PC-3 (cell line): Measurements from ENCODE around the gene STAB2. TPM values are rescaled to one million over a fixed set of nuclear protein-coding genes. Genes with fewer than 3 reads are reported as not detected.

Source experiments
- ATAC-seq: fragments of 200-7000 bp; cut with Tn5 transposase; 2 replicates; pipeline ENCODE4 v1.9.1; 2020; ENCODE audit warnings: mild to moderate bottlenecking, moderate library complexity
- BruUV-seq: library from RNA; stranded (reverse); fragments of 400-500 nt; replicated peaks from 2 replicates; lab custom pipeline; 2021; lab: Mats Ljungman, UMichigan
- CTCF ChIA-PET: fragments of 300-600 bp; sonication (Branson Sonifier 250); formaldehyde crosslinking; loops from one replicate; lab custom pipeline; 2022; ENCODE audit warnings: antibody characterized with exemption; lab: Charles Lee
- POLR2A ChIA-PET: fragments of 300-600 bp; sonication (Branson Sonifier 250); formaldehyde crosslinking; loops from one replicate; lab custom pipeline; 2022; ENCODE audit warnings: antibody characterized with exemption; ENCODE audit not compliant: unreplicated experiment; lab: Charles Lee
- DNase-seq: peaks from one replicate; pipeline ENCODE4 v3.0.0-alpha.2; 2015
- H2AFZ ChIP-seq: fragments of 300-600 bp; sonication (generic); 2 replicates; pipeline ENCODE4 v1.6.0; 2016; ENCODE audit warnings: antibody characterized with exemption, low read length
- H3F3A ChIP-seq: fragments of 300-600 bp; sonication (generic); one replicate; pipeline ENCODE4 v1.6.0; 2017; ENCODE audit warnings: antibody characterized with exemption, low read length, control low read depth, mild to moderate bottlenecking; ENCODE audit not compliant: unreplicated experiment
- H3K27ac ChIP-seq: fragments of 300-600 bp; sonication (generic); 2 replicates; pipeline ENCODE4 v1.5.1; 2016; ENCODE audit warnings: mild to moderate bottlenecking, low read length
- H3K27me3 ChIP-seq: fragments of 300-600 bp; sonication (generic); 2 replicates; pipeline ENCODE4 v1.6.1; 2016; ENCODE audit warnings: low read length, mixed read lengths
- H3K36me3 ChIP-seq: fragments of 300-600 bp; sonication (generic); 2 replicates; pipeline ENCODE4 v1.6.1; 2016; ENCODE audit warnings: low read depth, mixed run types, low read length, mixed read lengths
- H3K4me1 ChIP-seq: fragments of 300-600 bp; sonication (generic); 2 replicates; pipeline ENCODE4 v1.5.1; 2016; ENCODE audit warnings: low read length; ENCODE audit not compliant: insufficient read depth
- H3K4me2 ChIP-seq: fragments of 300-600 bp; sonication (generic); 2 replicates; pipeline ENCODE4 v1.6.0; 2016; ENCODE audit warnings: low read length
- H3K4me3 ChIP-seq: fragments of 300-600 bp; sonication (generic); 2 replicates; pipeline ENCODE4 v1.5.1; 2016; ENCODE audit warnings: mild to moderate bottlenecking, low read length, mixed read lengths
- H3K79me2 ChIP-seq: fragments of 300-600 bp; sonication (generic); 2 replicates; pipeline ENCODE4 v1.6.1; 2017; ENCODE audit warnings: low read length, mixed read lengths
- H3K9ac ChIP-seq: fragments of 300-600 bp; sonication (generic); 2 replicates; pipeline ENCODE4 v1.6.0; 2016; ENCODE audit warnings: mild to moderate bottlenecking, low read length
- H3K9me2 ChIP-seq: fragments of 300-600 bp; sonication (generic); replicated peaks from 2 replicates; pipeline ENCODE4 v1.6.1; 2016; ENCODE audit warnings: mixed run types, low read length, mixed read lengths
- H3K9me3 ChIP-seq: fragments of 300-600 bp; sonication (generic); 2 replicates; pipeline ENCODE4 v1.6.1; 2016; ENCODE audit warnings: low read length, mixed read lengths
- H4K20me1 ChIP-seq: fragments of 300-600 bp; sonication (generic); 2 replicates; pipeline ENCODE4 v1.6.1; 2016; ENCODE audit warnings: low read length, mixed read lengths
- CTCF ChIP-seq: fragments of 300-600 bp; sonication (generic); conservative IDR thresholded peaks from 2 replicates; pipeline ENCODE4 v1.5.1; 2017; ENCODE audit warnings: antibody characterized with exemption, low read depth, mild to moderate bottlenecking, low read length
- EZH2 ChIP-seq: fragments of 300-600 bp; sonication (generic); IDR thresholded peaks from one replicate; pipeline ENCODE4 v1.6.1; 2017; ENCODE audit warnings: antibody characterized with exemption, mild to moderate bottlenecking, low read length; ENCODE audit not compliant: unreplicated experiment
- EZH2phosphoT487 ChIP-seq: fragments of 300-600 bp; sonication (generic); IDR thresholded peaks from 2 replicates; pipeline ENCODE4 v1.6.1; 2018; ENCODE audit warnings: mild to moderate bottlenecking, antibody characterized with exemption, low read length, borderline replicate concordance
- intact Hi-C: fragments of 100-400 bp; cut with micrococcal nuclease; formaldehyde crosslinking; loops from 2 replicates; pipeline ENCODE4 v1.9.0; 2023
- total RNA-seq: library from RNA; depleted of rRNA; stranded (reverse); fragments of >200 nt; gene quantifications from 2 replicates; pipeline ENCODE4 v1.2.3, GENCODE V29; 2014

The STAB2 gene
- total RNA-seq, 1 experiment from 2014 or later, result not detected

GRCh38 chr12:103589517-103589916 lies 2.4 kb downstream of the STAB2 start:
- CTCF ChIA-PET, result no interaction called here
- no TSS peak for BruUV-seq
- intact Hi-C loops, result no loop called here

GRCh38 chr12:103590271-103590670 lies 3.2 kb downstream of the STAB2 start:
- Histone ChIP-seq H3K4me3 (no peak overlapping the region), H3K9me3 (no peaks in the 10 kb centered on the region), H3K9ac (no peak overlapping the region), H3K4me2 (no peak overlapping the region), H2AFZ (no peak overlapping the region), H3K79me2 (no peaks in the 10 kb centered on the region), H3K27ac (no peak overlapping the region), H3K4me1 (no peaks in the 10 kb centered on the region), H4K20me1 (no peaks in the 10 kb centered on the region), H3K27me3 (peaks cover 52% of the 10 kb centered on the region), H3K36me3 (no peaks in the 10 kb centered on the region), H3F3A (no peaks in the 10 kb centered on the region), H3K9me2 (no peaks in the 10 kb centered on the region)
- ChIA-PET CTCF (no interaction called here), POLR2A (no interaction called here)
- ATAC-seq (no peak), DNase-seq (no peak)
- TF ChIP-seq EZH2phosphoT487 (no peak), CTCF (no peak), EZH2 (no peak)
- intact Hi-C loops, result no loop called here
- BruUV-seq, result no TSS peak

More at GRCh38 chr12:103589517-103589916, 2.4 kb downstream of the STAB2 start:
- Histone ChIP-seq H3K4me1 (no peaks in the 10 kb centered on the region), H3K36me3 (no peaks in the 10 kb centered on the region), H3F3A (no peaks in the 10 kb centered on the region), H3K27me3 (peaks cover 53% of the 10 kb centered on the region), H2AFZ (no peak overlapping the region), H3K9me2 (no peaks in the 10 kb centered on the region), H3K9me3 (no peaks in the 10 kb centered on the region), H4K20me1 (no peaks in the 10 kb centered on the region), H3K4me2 (no peak overlapping the region), H3K79me2 (no peaks in the 10 kb centered on the region), H3K27ac (no peak overlapping the region), H3K4me3 (no peak overlapping the region), H3K9ac (no peak overlapping the region)
- ATAC-seq (no peak), DNase-seq (no peak)
- TF ChIP-seq EZH2 (no peak), CTCF (no peak), EZH2phosphoT487 (no peak)
- POLR2A ChIA-PET, result no interaction called here

GRCh38 chr12:103596981-103597380 lies 9.9 kb downstream of the STAB2 start:
- no TSS peak for BruUV-seq
- intact Hi-C loops, result no loop called here

More at GRCh38 chr12:103596981-103597380, 9.9 kb downstream of the STAB2 start:
- no peak overlapping the region for H3K9ac ChIP-seq
- POLR2A ChIA-PET, result no interaction called here
- no peak for TF ChIP-seq EZH2
- TF ChIP-seq EZH2phosphoT487, result no peak
- TF ChIP-seq CTCF, result no peak
- H3K27me3 ChIP-seq, result peaks cover 62% of the 10 kb centered on the region
- no peak overlapping the region for H3K27ac ChIP-seq
- no peaks in the 10 kb centered on the region for H3K9me2 ChIP-seq
- no peaks in the 10 kb centered on the region for H3K79me2 ChIP-seq
- H2AFZ ChIP-seq, result no peak overlapping the region
- DNase-seq (no peak), ATAC-seq (no peak)
- H3K9me3 ChIP-seq, result no peaks in the 10 kb centered on the region
- no peak overlapping the region for H3K4me3 ChIP-seq
- CTCF ChIA-PET, result no interaction called here
- H3K4me1 ChIP-seq, result no peaks in the 10 kb centered on the region
- no peak overlapping the region for H3K4me2 ChIP-seq
- H4K20me1 ChIP-seq, result no peaks in the 10 kb centered on the region
- H3K36me3 ChIP-seq, result no peaks in the 10 kb centered on the region
- no peaks in the 10 kb centered on the region for H3F3A ChIP-seq
